Measurements from ENCODE around the gene ITGB4. TPM values are rescaled to one million over a fixed set of nuclear protein-coding genes. Genes with fewer than 3 reads are reported as not detected.

Gene ITGB4
- total and polyA plus RNA-seq, 12 donors, result 4.6 to 17.0 (median 9.0) TPM

DNA sequence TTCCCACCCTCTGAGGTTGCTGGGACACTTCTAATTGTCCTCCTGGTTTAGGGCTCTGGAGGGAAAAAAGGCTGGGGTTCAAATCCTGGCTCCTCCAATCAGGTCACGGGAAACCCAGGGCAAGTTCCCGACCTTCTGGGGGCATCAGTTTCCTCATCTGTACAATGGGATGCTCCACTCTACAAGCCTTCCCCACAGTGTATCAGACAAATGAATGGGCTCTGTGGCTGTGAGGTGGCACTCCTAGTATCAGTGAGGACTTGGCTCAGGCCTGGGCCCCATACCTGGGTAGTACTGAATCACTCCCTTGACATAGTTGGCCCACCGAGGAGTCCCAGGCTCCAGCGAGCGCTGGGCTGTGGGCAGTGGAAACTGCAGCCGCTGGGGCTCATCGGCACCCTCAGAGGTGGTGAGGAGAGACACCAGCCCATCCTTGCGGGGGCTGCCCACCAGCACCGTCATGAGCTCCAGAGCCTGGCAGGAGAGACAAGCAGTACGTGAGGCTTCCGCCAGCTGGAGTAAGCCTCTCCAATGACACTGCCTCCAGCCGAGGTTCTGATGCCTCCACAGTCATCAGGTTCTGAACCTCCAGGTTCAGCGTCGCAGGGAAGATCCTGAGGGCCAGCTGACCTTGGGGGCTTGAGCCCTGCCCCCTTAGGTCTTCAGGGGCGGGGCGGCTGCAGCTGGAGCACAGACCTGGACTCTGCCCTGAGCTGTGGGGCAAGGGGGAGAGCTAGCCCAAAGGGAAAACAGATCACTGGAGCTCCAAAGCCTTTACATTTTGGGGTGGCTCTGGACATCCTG lies 42.6 kb downstream of the ITGB4 start:
- H3K4me3 ChIP-seq, result peak overlapping the region; percentile 33 to 77 (median 71)
- H3K4me1 ChIP-seq, result peaks cover 5 to 22% (median 18%) of the 10 kb centered on the region in 9 donors
- no peaks in the 10 kb centered on the region for H3K9me3 ChIP-seq
- peaks cover 0 to 22% (median 0%) of the 10 kb centered on the region in 9 donors for H3K36me3 ChIP-seq
- WGBS, 2 donors, result 75 to 78% methylated on average over 16 of the region's 16 CpGs
- ATAC-seq (peak in 5 of 8 donors; percentile 1 to 32 (median 2)), DNase-seq (no peak)
- H3K27ac ChIP-seq, result peak overlapping the region; percentile 81 to 92 (median 85)
- H3K27me3 ChIP-seq, result no peaks in the 10 kb centered on the region
- intact Hi-C loops (cut with DNase I), result loop anchor here in 3 of 10 donors (5.0 to 10.0 kb wide), 3 partner anchors 128 to 241 kb away; partner anchors contain the start of genes CDK3 (in 1 of the 3) and TRIM65 (in 1 of the 3)
- no peak for TF ChIP-seq CTCF (IDR thresholded peaks at IDR 0.05)

DNA sequence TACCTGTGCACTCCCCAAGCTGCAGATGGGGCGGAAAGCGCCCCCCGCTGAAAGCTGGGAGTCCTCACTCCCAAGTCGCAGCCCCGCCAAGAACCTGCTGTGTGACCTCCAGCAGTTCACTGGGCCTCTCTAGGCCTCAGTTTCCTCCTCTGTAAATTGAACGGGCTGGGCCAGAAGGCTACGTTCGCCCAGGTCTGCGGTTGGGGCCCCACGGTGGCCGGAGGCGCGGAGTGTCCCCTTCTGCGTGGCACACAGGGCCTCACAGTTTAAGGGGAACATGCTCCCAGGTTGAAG lies 43.1 kb downstream of the ITGB4 start:
- 12 to 13% methylated on average over 14 of the region's 14 CpGs for WGBS, 2 donors
- Histone ChIP-seq H3K4me3 (peak overlapping the region; percentile 33 to 77 (median 71)), H3K36me3 (peaks cover 0 to 17% (median 0%) of the 10 kb centered on the region in 9 donors), H3K27ac (peak overlapping the region; percentile 81 to 92 (median 85)), H3K4me1 (peaks cover 5 to 22% (median 18%) of the 10 kb centered on the region in 9 donors), H3K27me3 (no peaks in the 10 kb centered on the region), H3K9me3 (no peaks in the 10 kb centered on the region)
- DNase-seq, result peak in 1 of 2 donors; percentile 5
- no peak for TF ChIP-seq CTCF (IDR thresholded peaks at IDR 0.05)
- intact Hi-C loops (cut with DNase I), result loop anchor here in 3 of 10 donors (5.0 to 10.0 kb wide), 3 partner anchors 128 to 240 kb away; partner anchors contain the start of genes CDK3 (in 1 of the 3) and TRIM65 (in 1 of the 3)
- ATAC-seq, result no peak

GRCh38 chr17:75764711-75765421 lies 43.6 kb downstream of the ITGB4 start, which contains the start of gene GALK1:
GALK1 (minus strand) TSS chr17:75765192; CDS start chr17:75765136, 56 bp downstream.
- TF ChIP-seq CTCF (IDR thresholded peaks at IDR 0.05), result peak; percentile 41 to 83 (median 65)
- H3K27me3 ChIP-seq, result no peaks in the 10 kb centered on the region
- intact Hi-C loops (cut with DNase I), result loop anchor here in 4 of 10 donors (5.0 to 10.0 kb wide), 5 partner anchors 62 to 1257 kb away; partner anchors contain the start of genes CDK3 (in 1 of the 4) and TRIM65 (in 1 of the 4)
- DNase-seq (peak; percentile 73 to 84), ATAC-seq (peak; percentile 87 to 94 (median 90))
- no peaks in the 10 kb centered on the region for H3K9me3 ChIP-seq
- H3K4me3 ChIP-seq, result peak within 1 kb of the TSS; percentile 33 to 77 (median 71)
- H3K36me3 ChIP-seq, result peaks cover 0 to 13% (median 0%) of the 10 kb centered on the region in 9 donors
- H3K4me1 ChIP-seq, result peaks cover 5 to 22% (median 18%) of the 10 kb centered on the region in 9 donors
- peak within 1 kb of the TSS; percentile 81 to 92 (median 85) for H3K27ac ChIP-seq
- 0 to 1% methylated on average over 62 to 71 of the region's 71 CpGs for WGBS, 2 donors

DNA sequence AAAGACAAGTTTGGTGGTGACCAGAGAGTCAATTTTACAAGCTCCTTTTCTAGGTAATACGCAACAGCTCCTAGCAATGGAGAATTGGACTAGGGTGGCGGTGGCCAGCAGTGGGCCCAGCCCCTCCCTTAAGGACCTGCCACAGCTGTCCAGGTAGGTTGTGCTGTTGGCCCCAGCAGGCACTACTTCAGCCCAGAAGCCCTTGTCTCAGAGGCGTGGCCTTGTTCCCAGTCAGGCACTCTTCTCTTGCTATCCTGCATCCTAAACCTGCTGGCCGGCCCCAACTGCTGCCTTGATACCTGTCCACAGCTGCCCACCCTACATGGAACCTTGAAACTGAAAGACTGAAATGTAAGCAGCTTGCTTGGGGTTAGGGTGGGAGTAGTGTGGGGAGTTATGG lies 44.7 kb downstream of the ITGB4 start:
- Histone ChIP-seq H3K27me3 (no peaks in the 10 kb centered on the region), H3K9me3 (no peaks in the 10 kb centered on the region), H3K36me3 (peaks cover 0 to 13% (median 0%) of the 10 kb centered on the region in 9 donors), H3K4me3 (no peak overlapping the region), H3K4me1 (peaks cover 5 to 22% (median 18%) of the 10 kb centered on the region in 9 donors), H3K27ac (peak overlapping the region in 5 of 10 donors; percentile 83 to 92 (median 88))
- no peak for DNase-seq
- TF ChIP-seq CTCF (IDR thresholded peaks at IDR 0.05), result no peak
- ATAC-seq, result no peak
- WGBS, 2 donors, result 92 to 99% methylated on average over 4 of the region's 4 CpGs
- intact Hi-C loops (cut with DNase I), result loop anchor here in 3 of 10 donors (5.0 to 10.0 kb wide), 4 partner anchors 61 to 1256 kb away; partner anchors contain the start of genes CDK3 (in 1 of the 3) and TRIM65 (in 1 of the 3)
